ENCODE results near the gene SERTAD4.

- TF ChIP-seq CTCF (IDR thresholded peaks at IDR 0.05; ENCODE audit: control extremely low read depth in 1 of 3, insufficient read depth in 1 of 3, low read depth in 1 of 3, low read length in 3 of 3) (no peak), EZH2 (IDR thresholded peaks at IDR 0.05; ENCODE audit: low read depth, low read length, severe bottlenecking) (no peak), KDM4A (IDR thresholded peaks at IDR 0.05; ENCODE audit: low read depth, low read length, severe bottlenecking) (no peak)
Observed at GRCh38 chr1:210257698-210258529, 25.3 kb downstream of the SERTAD4 start.

All from H1 (cell line).